ENCODE measurements around the gene CALCR.

Gene CALCR

GRCh38 chr7:93430917-93431588 lies 143.5 kb downstream of the CALCR start:
- Histone ChIP-seq H3K36me3 (ENCODE audit: low read depth) (no peaks in the 10 kb centered on the region), H3K4me3 (ENCODE audit: severe bottlenecking) (no peak overlapping the region), H3K27ac (ENCODE audit: poor library complexity, severe bottlenecking) (no peak overlapping the region), H3K9me3 (ENCODE audit: severe bottlenecking) (no peaks in the 10 kb centered on the region), H3K27me3 (ENCODE audit: insufficient read depth, poor library complexity, severe bottlenecking) (no peaks in the 10 kb centered on the region), H3K4me1 (ENCODE audit: insufficient read depth, poor library complexity, severe bottlenecking) (no peaks in the 10 kb centered on the region)
- DNase-seq (ENCODE audit: low spot score) (no peak), ATAC-seq (ENCODE audit: low read depth) (no peak)
- TF ChIP-seq CTCF (IDR thresholded peaks at IDR 0.05; ENCODE audit: poor library complexity, severe bottlenecking): no peak

DNA sequence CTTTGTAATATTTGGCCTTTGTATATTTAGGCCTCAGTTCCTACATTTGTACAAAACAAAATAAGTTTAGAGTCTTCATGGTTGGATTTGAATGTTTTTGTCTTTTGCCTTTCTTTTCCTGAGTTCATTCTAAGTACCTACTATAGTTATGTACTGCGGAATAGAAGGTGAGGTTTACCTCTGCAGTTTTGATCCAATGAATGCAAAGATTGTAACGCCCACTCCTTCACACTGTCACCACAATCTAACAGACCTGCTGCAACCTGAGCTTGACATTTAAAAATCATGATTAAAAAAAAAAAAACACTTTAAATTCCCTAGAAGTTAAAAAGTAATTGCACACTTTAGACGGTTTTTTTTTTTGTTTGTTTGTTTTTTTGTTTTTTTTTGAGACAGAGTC lies 145.0 kb downstream of the CALCR start:
- Histone ChIP-seq H3K27ac (ENCODE audit: poor library complexity, severe bottlenecking) (no peak overlapping the region), H3K4me1 (ENCODE audit: insufficient read depth, poor library complexity, severe bottlenecking) (no peaks in the 10 kb centered on the region), H3K36me3 (ENCODE audit: low read depth) (no peaks in the 10 kb centered on the region), H3K9me3 (ENCODE audit: severe bottlenecking) (no peaks in the 10 kb centered on the region), H3K27me3 (ENCODE audit: insufficient read depth, poor library complexity, severe bottlenecking) (peaks cover 7% of the 10 kb centered on the region), H3K4me3 (ENCODE audit: severe bottlenecking) (no peak overlapping the region)
- no peak for ATAC-seq (ENCODE audit: low read depth)
- no peak for DNase-seq (ENCODE audit: low spot score)
- TF ChIP-seq CTCF (IDR thresholded peaks at IDR 0.05; ENCODE audit: poor library complexity, severe bottlenecking): no peak

DNA sequence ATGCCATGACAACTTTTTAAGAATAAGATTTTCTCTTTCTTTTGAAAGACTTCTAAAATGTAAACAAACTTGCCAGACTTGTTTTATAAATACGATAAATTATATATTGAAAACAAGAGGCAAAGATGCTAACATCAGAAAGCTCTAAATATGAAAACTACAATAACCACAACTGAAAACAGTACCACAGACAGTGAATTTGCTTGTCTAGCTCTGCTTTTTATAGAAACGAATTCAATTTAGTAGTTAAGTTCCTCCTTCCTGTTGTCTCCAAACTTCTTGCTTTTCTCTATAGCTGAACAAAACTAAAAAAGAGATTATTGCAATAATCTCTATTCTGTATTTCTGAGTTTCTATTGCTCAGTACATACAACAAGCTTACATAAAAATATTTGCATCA lies 147.4 kb downstream of the CALCR start:
- Histone ChIP-seq H3K4me1 (ENCODE audit: insufficient read depth, poor library complexity, severe bottlenecking) (no peaks in the 10 kb centered on the region), H3K27ac (ENCODE audit: poor library complexity, severe bottlenecking) (no peak overlapping the region), H3K36me3 (ENCODE audit: low read depth) (no peaks in the 10 kb centered on the region), H3K4me3 (ENCODE audit: severe bottlenecking) (no peak overlapping the region), H3K9me3 (ENCODE audit: severe bottlenecking) (no peaks in the 10 kb centered on the region), H3K27me3 (ENCODE audit: insufficient read depth, poor library complexity, severe bottlenecking) (peaks cover 21% of the 10 kb centered on the region)
- no peak for TF ChIP-seq CTCF (IDR thresholded peaks at IDR 0.05; ENCODE audit: poor library complexity, severe bottlenecking)
- DNase-seq (ENCODE audit: low spot score) (no peak), ATAC-seq (ENCODE audit: low read depth) (no peak)

GRCh38 chr7:93426155-93426696 lies 148.3 kb downstream of the CALCR start:
- H3K36me3 ChIP-seq (ENCODE audit: low read depth): no peaks in the 10 kb centered on the region

More at GRCh38 chr7:93426155-93426696, 148.3 kb downstream of the CALCR start:
- Histone ChIP-seq H3K9me3 (ENCODE audit: severe bottlenecking) (no peaks in the 10 kb centered on the region), H3K27me3 (ENCODE audit: insufficient read depth, poor library complexity, severe bottlenecking) (peaks cover 21% of the 10 kb centered on the region), H3K4me1 (ENCODE audit: insufficient read depth, poor library complexity, severe bottlenecking) (no peaks in the 10 kb centered on the region), H3K27ac (ENCODE audit: poor library complexity, severe bottlenecking) (no peak overlapping the region), H3K4me3 (ENCODE audit: severe bottlenecking) (no peak overlapping the region)
- no peak for ATAC-seq (ENCODE audit: low read depth)
- TF ChIP-seq CTCF (IDR thresholded peaks at IDR 0.05; ENCODE audit: poor library complexity, severe bottlenecking): no peak
- DNase-seq (ENCODE audit: low spot score): no peak

All from RWPE2 (cell line).